Activated T-helper 2 cell treated with anti-CD3 and anti-CD28 coated beads, Interferon-gamma antibody, Interleukin-2, Interleukin-4, amounts not matched to agents 10 μg/mL and 5 μg/mL and 100 μg/mL, durations not matched to agents 14 hours and 24 hours and 36 hours (primary cell): ENCODE data around the gene WNT6. TPM values are rescaled to one million over a fixed set of nuclear protein-coding genes. Genes with fewer than 3 reads are reported as not detected.

Source experiments
- DNase-seq: peaks from one replicate; pipeline ENCODE4 v3.0.0; 2021; ENCODE audit warnings: low spot score
- H3K27ac Mint-ChIP-seq: one replicate; pipeline ENCODE4 v1.8.0; 2021; ENCODE audit warnings: mixed read lengths
- H3K27me3 Mint-ChIP-seq: one replicate; pipeline ENCODE4 v1.8.0; 2021; ENCODE audit warnings: low read depth, mixed read lengths
- H3K36me3 Mint-ChIP-seq: one replicate; pipeline ENCODE4 v1.8.0; 2021; ENCODE audit warnings: low read depth, mixed read lengths
- H3K4me1 Mint-ChIP-seq: one replicate; pipeline ENCODE4 v1.8.0; 2021; ENCODE audit warnings: low read depth, mixed read lengths
- H3K4me3 Mint-ChIP-seq: one replicate; pipeline ENCODE4 v1.8.0; 2021; ENCODE audit warnings: low read depth, mild to moderate bottlenecking, moderate library complexity, mixed read lengths
- H3K9me3 Mint-ChIP-seq: one replicate; pipeline ENCODE4 v1.8.0; 2021; ENCODE audit warnings: mixed read lengths
- intact Hi-C: fragments of 100-400 bp; cut with micrococcal nuclease; formaldehyde crosslinking; loops from one replicate; pipeline ENCODE4 v1.15.1; 2023
- total RNA-seq: library from RNA; stranded (reverse); gene quantifications from 2 replicates; pipeline ENCODE4 v1.2.3, GENCODE V29; 2022

WNT6 gene
- total RNA-seq, 1 donor from 2014 or later = not detected

- Mint-ChIP-seq H3K36me3 (no peaks in the 10 kb centered on the region), H3K27me3 (peaks cover 6% of the 10 kb centered on the region), H3K9me3 (no peaks in the 10 kb centered on the region), H3K27ac (no peak overlapping the region), H3K4me3 (no peak overlapping the region), H3K4me1 (no peaks in the 10 kb centered on the region)
- no peak for DNase-seq
- intact Hi-C loops = no loop called here
Observed at GRCh38 chr2:218821605-218822211, 37.9 kb upstream of the WNT6 start.

- H3K36me3 Mint-ChIP-seq = no peaks in the 10 kb centered on the region
- intact Hi-C loops = no loop called here
- H3K9me3 Mint-ChIP-seq = no peaks in the 10 kb centered on the region
- no peak overlapping the region for H3K4me3 Mint-ChIP-seq
- peaks cover 2% of the 10 kb centered on the region for H3K27me3 Mint-ChIP-seq
- no peak for DNase-seq
- no peak overlapping the region for H3K27ac Mint-ChIP-seq
- no peaks in the 10 kb centered on the region for H3K4me1 Mint-ChIP-seq
Observed at GRCh38 chr2:218822622-218823021, 37.0 kb upstream of the WNT6 start.

- no peaks in the 10 kb centered on the region for H3K36me3 Mint-ChIP-seq
- no peak overlapping the region for H3K27ac Mint-ChIP-seq
- H3K9me3 Mint-ChIP-seq = no peaks in the 10 kb centered on the region
- H3K4me3 Mint-ChIP-seq = no peak overlapping the region
- no peaks in the 10 kb centered on the region for H3K4me1 Mint-ChIP-seq
- no peak for DNase-seq
- intact Hi-C loops = no loop called here
- no peaks in the 10 kb centered on the region for H3K27me3 Mint-ChIP-seq
Observed at GRCh38 chr2:218823196-218823855, 36.3 kb upstream of the WNT6 start.

- H3K4me1 Mint-ChIP-seq = no peaks in the 10 kb centered on the region
- H3K4me3 Mint-ChIP-seq = no peak overlapping the region
- no peak overlapping the region for H3K27ac Mint-ChIP-seq
- H3K36me3 Mint-ChIP-seq = no peaks in the 10 kb centered on the region
- intact Hi-C loops = no loop called here
- no peak for DNase-seq
- no peaks in the 10 kb centered on the region for H3K9me3 Mint-ChIP-seq
- no peaks in the 10 kb centered on the region for H3K27me3 Mint-ChIP-seq
Observed at GRCh38 chr2:218824004-218824403, 35.6 kb upstream of the WNT6 start.

GRCh38 chr2:218826791-218827190 lies 32.8 kb upstream of the WNT6 start:
- H3K27me3 Mint-ChIP-seq = peaks cover 1% of the 10 kb centered on the region
- H3K36me3 Mint-ChIP-seq = no peaks in the 10 kb centered on the region
- no peak for DNase-seq
- H3K4me1 Mint-ChIP-seq = no peaks in the 10 kb centered on the region
- H3K27ac Mint-ChIP-seq = no peak overlapping the region
- intact Hi-C loops = no loop called here
- no peak overlapping the region for H3K4me3 Mint-ChIP-seq
- no peaks in the 10 kb centered on the region for H3K9me3 Mint-ChIP-seq

GRCh38 chr2:218827701-218828476 lies 31.7 kb upstream of the WNT6 start:
- Mint-ChIP-seq H3K9me3 (no peaks in the 10 kb centered on the region), H3K27ac (no peak overlapping the region), H3K4me3 (no peak overlapping the region), H3K27me3 (peaks cover 8% of the 10 kb centered on the region), H3K36me3 (no peaks in the 10 kb centered on the region), H3K4me1 (no peaks in the 10 kb centered on the region)
- no peak for DNase-seq
- intact Hi-C loops = no loop called here

- Mint-ChIP-seq H3K4me1 (no peaks in the 10 kb centered on the region), H3K27me3 (peaks cover 9% of the 10 kb centered on the region), H3K36me3 (no peaks in the 10 kb centered on the region), H3K4me3 (no peak overlapping the region), H3K9me3 (no peaks in the 10 kb centered on the region), H3K27ac (no peak overlapping the region)
- intact Hi-C loops = no loop called here
- no peak for DNase-seq
Observed at GRCh38 chr2:218828477-218828778, 31.2 kb upstream of the WNT6 start.

GRCh38 chr2:218829868-218830451 lies 29.6 kb upstream of the WNT6 start:
- H3K4me3 Mint-ChIP-seq = no peak overlapping the region
- no peak for DNase-seq
- intact Hi-C loops = no loop called here
- no peaks in the 10 kb centered on the region for H3K36me3 Mint-ChIP-seq
- H3K9me3 Mint-ChIP-seq = no peaks in the 10 kb centered on the region
- peaks cover 16% of the 10 kb centered on the region for H3K27me3 Mint-ChIP-seq
- H3K4me1 Mint-ChIP-seq = no peaks in the 10 kb centered on the region
- no peak overlapping the region for H3K27ac Mint-ChIP-seq

- Mint-ChIP-seq H3K4me3 (no peak overlapping the region), H3K27ac (no peak overlapping the region), H3K27me3 (peaks cover 17% of the 10 kb centered on the region), H3K36me3 (no peaks in the 10 kb centered on the region), H3K9me3 (no peaks in the 10 kb centered on the region), H3K4me1 (no peaks in the 10 kb centered on the region)
- intact Hi-C loops = no loop called here
- DNase-seq = no peak
Observed at GRCh38 chr2:218830526-218831306, 28.9 kb upstream of the WNT6 start.

- no peak within 1 kb of the TSS for H3K27ac Mint-ChIP-seq
- no peaks in the 10 kb centered on the region for H3K36me3 Mint-ChIP-seq
- H3K4me3 Mint-ChIP-seq = no peak within 1 kb of the TSS
- peaks cover 20% of the 10 kb centered on the region for H3K27me3 Mint-ChIP-seq
- no peak for DNase-seq
- no peaks in the 10 kb centered on the region for H3K9me3 Mint-ChIP-seq
- H3K4me1 Mint-ChIP-seq = no peaks in the 10 kb centered on the region
- intact Hi-C loops = no loop called here
Observed at GRCh38 chr2:218831378-218831990, 28.1 kb upstream of the WNT6 start, which contains the start of gene PRKAG3. PRKAG3 (minus strand) TSS chr2:218831803.

- no peaks in the 10 kb centered on the region for H3K36me3 Mint-ChIP-seq
- peaks cover 25% of the 10 kb centered on the region for H3K27me3 Mint-ChIP-seq
- no peaks in the 10 kb centered on the region for H3K4me1 Mint-ChIP-seq
- no peak overlapping the region for H3K4me3 Mint-ChIP-seq
- intact Hi-C loops = no loop called here
- DNase-seq = no peak
- no peaks in the 10 kb centered on the region for H3K9me3 Mint-ChIP-seq
- no peak overlapping the region for H3K27ac Mint-ChIP-seq
Observed at GRCh38 chr2:218832081-218832480, 27.5 kb upstream of the WNT6 start.

GRCh38 chr2:218832520-218832919 lies 27.1 kb upstream of the WNT6 start:
- Mint-ChIP-seq H3K4me3 (no peak overlapping the region), H3K4me1 (no peaks in the 10 kb centered on the region), H3K27ac (no peak overlapping the region), H3K27me3 (peaks cover 28% of the 10 kb centered on the region), H3K9me3 (no peaks in the 10 kb centered on the region), H3K36me3 (no peaks in the 10 kb centered on the region)
- intact Hi-C loops = no loop called here
- no peak for DNase-seq
